DMS153 treated with DMSO at 0.1 percent for 48 hours (cell line): Measurements from ENCODE around the gene SYT3.
"Not testable (repeated sequence)": the region's sequence is repeated elsewhere in the genome, so short reads cannot be mapped to it uniquely, and the experiment has no call there.

Experiments used
- DNase-seq: peaks from one replicate; lab custom pipeline; 2025; ENCODE audit not compliant: unreplicated experiment; lab: John Stamatoyannopoulos, UW

SYT3 gene

DNA sequence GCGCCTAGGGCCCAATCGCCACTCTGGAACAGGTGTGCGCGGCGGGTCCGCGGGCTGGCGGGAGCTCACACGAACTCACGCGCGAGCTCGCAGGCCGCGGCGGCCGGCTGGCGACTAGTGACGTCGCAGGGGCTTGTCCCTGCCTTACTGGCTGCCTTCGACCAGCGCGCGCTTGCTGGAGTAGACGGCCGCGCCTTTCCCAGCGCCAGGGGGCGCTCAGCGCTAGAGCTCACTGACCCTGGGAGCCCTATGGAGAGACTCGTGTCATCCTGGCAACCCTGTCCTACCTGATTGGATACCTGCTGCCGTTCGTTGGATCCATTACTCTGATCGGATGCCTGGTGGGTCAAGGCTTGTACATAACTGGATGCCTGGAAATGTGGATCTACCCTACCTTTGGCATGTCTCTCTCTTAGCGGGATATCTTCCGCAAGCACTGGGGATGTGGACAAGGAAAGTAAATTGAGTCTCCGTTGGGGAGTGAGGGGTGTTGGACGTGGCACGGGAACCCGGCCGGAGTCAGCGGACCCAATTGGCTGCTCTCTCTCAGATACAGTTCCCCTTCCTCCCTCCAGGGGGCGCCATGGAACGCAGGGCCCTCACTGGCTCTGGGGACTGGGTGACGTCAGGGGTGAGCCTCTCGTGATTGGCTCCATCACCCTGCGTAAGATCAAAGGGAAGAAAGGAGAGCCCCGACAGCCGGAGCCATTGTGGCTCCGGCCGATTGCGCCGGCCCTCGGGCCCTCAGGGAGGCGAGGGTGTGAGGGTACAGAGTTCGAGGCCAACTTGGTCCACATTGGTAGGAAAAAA, 35.2 kb downstream of the SYT3 start:
- not testable (repeated sequence) for DNase-seq

DNA sequence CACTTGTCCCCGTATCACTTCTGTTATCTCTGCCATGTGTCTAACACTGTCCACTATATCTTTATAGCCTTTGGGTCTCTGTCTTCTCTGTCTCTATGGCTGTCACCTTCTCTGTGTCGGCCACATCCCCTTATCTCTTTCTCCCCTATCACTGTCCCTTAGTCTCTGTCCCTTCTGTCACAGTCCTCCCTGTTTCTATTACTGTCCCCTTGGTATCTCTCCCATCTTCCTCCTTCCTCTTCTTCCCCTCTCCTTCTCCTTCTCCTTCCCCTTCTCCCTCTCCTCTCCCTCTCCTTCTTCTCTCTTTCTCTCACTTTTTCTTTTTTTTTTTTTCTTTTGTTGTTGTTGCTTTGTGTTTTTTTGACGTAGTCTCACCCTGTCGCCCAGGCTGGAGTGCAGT, 36.7 kb downstream of the SYT3 start:
- no peak for DNase-seq

DNA sequence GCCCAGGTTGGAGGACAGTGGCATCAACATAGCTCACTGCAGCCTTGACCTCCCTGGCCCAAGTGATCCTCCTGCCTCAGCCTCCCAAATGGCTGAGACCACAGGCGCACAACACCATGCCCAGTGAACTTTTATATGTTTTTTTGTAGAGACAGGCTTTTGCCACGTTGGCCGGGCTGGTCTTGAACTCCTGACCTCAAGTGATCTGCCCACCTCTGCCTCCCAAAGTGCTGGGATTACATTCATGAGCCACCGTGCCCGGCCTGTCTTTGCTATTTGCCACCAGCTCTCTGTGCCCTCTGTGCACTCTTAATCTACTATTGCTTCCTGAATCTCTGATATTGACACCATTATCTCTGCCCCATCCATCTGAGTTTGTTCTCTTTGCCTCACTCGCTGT, 37.2 kb downstream of the SYT3 start:
- DNase-seq: no peak

DNA sequence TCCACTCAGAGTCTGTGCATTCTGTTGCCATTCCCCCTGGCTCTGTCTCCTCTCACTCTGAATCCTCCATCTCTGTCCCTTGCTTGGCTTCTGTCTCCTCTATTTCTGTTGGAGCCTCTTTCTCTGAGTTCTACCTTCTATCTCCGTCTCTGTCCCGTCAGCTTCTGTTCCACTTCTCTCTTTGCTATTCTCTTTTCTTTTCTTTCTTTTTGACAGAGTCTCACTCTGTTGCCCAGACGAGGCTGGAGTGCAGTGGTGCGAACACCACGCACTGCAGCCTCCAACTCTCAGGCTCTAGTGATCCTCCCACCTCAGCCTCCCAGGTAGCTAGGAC, 37.6 kb downstream of the SYT3 start:
- DNase-seq: no peak

DNA sequence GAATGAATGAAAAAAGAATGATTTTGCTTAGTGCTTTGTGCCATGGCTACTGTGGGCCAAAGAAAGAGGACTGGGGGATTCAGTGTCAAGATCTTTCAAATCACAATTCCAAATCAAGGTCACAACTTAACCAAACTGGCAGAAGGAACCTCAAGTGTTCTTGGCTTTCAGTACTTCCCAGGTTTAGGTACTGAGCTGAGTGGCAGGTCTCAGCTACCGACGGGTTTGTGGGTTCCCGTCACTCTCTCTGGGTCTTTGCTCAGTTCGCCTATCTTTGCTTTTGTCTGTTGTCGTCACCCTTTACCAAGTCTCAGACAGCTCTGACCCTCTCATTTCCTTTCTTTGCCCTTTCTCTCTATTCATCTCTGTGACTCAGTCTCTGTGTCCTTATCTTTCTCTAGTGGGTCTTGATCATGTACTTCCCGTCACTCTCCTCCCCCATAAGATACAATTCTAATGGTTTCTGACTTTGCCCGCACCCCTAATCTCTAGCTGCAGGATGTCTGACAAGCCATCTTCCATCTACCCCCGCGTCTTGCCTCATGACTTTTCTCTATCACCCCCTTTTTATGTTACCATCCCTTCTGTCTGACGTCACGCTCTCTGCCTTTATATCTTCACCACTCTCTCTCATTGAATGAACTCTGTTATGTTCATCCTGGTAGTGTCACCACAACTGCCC, 38.1 kb downstream of the SYT3 start:
- DNase-seq: no peak

DNA sequence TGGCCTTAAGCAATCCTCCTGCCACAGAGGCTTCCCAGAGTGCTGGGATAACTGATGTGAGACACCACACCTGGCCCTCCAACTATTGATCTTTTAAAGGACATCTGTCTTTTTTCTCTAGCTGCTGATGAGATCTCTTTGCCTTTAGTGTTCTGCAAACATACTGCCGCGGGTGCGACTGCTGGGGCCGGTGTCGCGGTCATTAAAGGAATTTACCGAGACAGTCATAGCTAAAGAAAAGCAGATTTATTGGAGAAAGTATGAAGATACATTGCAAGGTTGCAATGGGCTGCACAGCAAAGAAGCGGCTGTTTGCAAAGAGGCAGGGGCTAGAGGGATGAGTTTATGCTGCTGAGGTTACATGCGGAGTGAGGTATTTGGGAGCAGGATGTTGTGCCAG, 40.3 kb downstream of the SYT3 start:
- DNase-seq: no peak

DNA sequence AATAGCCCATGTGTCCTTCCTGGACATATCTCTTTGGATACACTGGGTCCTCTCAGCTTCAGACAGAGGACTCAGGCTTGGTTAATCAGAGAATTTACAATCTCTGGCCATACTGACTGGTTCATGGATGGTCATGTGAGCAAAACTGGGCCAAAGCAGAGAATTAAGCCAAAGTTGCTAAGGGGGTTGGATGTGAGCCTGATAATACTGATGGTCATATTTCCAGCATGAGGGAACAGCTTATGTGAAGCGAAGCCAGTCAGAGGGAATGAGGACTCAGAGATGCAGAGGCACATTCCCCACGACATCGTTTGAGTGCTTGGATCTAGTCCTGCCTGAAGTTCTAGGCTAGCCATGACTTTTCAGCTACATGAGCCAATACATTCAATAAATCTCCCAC, 49.5 kb downstream of the SYT3 start:
- DNase-seq: no peak

DNA sequence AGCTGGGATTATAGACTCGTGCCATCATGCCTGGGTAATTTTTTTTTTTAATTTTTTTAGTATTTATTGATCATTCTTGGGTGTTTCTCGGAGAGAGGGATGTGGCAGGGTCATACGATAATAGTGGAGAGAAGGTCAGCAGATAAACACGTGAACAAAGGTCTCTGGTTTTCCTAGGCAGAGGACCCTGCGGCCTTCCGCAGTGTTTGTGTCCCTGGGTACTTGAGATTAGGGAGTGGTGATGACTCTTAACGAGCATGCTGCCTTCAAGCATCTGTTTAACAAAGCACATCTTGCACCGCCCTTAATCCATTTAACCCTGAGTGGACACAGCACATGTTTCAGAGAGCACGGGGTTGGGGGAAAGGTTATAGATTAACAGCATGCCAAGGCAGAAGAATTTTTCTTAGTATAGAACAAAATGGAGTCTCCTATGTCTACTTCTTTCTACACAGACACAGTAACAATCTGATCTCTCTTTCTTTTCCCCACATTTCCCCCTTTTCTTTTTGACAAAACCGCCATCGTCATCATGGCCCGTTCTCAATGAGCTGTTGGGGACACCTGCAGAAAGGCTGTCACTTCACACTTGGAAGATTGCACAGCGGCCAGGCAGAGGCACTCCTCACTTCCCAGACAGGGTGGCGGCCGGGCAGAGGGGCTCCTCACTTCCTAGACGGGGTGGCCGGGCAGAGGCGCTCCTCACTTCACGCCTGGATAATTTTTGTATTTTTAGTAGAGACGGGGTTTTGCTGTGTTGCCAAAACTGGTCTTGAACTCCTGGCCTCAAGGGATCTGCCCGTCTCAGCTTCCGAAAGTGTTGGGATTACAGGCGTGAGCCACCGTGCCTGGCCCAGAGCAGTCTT, 57.7 kb downstream of the SYT3 start:
- DNase-seq: not testable (repeated sequence)

DNA sequence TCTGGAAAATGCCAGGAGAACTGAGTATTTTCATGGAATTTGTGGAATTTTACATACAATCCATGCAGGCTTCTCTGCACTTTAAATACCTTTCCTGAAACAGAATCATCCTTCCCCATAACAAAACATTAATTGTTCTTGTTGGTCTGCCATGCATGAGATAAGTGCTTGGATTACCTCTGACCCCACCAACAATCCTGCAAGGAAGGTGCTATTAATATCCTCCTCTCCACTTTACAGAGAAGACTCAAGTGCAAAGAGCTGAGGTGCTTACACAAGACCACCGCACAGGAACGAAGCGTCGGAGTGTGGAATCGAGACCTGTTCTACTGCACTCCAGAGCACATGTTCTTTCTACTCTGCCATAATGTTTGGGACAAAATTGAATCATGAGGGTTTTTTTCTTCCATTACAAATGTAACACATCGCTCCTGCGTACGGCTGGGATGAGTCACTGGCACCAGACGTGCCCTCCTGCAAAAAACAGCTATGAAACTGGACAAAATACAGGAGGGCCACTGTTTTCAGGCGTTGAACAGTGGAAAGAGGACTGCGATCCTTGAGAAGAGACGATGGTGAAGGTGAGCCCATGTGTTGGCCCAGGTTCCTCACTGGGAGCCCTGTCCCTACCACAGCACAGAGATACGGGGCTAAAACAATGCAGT, 58.6 kb downstream of the SYT3 start:
- DNase-seq: no peak

DNA sequence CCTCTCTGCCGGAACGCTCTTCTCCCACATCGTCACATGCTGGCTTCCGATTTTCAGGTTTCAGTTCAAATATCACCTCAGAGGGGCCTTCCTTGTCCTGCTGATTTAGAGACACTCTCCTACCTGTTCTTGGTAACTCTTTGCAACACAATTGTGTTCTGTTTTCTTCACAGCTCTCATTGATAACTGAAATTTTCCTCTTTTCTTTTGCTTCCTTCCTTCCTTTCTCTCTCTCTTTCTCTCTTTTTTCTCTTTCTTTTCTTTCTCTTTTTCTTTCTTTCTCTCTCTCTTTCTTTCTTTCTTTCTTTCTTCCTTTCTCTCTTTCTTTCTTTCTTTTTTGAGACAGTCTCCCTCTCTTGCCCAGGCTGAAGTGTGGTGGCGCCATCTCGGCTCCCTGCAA, 59.4 kb downstream of the SYT3 start:
- no peak for DNase-seq

DNA sequence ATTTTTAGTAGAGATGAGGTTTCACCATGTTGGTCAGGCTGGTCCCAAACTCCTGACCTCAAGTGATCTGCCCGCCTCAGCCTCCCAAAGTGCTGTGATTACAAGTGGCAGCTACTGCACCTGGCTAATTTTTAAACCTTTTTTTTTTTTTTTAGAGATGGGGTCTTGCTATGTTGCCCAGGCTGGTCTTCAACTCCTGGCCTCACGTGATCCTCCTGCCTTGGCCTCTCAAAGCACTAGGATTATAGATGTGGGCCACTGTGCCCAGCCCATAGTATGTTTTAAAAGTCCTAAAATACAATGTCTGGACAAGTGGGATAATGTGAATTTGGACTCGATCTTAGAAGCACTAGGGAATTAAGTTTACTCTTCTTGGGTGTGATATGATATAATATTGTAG, 62.9 kb downstream of the SYT3 start:
- DNase-seq: not testable (repeated sequence)

DNA sequence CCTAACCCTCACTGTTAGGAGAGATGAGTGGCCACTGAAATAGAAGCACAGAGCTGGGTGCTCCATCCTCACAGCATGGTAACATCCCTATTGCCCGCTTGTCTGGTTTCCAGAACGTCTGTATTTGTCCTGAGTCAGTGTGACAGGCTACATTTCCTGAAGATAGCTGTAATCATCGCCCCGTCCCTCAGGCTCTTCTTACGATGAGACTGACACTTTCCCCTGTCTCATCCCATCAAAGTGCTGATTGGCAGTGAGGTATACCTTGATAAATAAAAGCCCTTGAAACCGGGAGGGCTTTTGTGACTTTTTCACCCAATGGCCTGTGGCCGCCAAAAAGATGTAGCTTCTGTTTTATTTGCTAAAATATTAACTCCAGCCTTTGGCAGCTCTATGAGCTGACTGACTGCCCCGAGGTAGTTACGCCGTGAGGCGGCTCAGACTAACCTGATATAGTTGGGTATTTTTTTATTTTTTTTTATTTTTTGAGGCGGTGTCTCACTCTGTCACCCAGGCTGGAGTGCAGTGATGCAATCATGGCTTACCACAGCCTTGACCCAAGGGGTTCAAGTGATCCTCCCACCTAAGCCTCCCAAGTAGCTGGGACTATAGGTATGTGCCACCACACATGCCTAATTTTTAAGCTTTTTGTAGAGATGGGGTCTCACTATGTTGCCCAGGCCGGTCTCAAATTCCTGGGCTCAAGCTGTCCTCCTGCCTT, 65.8 kb downstream of the SYT3 start:
- DNase-seq: no peak
